IMR-90 (cell line): ENCODE measurements around the gene MORN4.

Source experiments
- BHLHE40 ChIP-seq: fragments of 150-350 bp; IDR thresholded peaks from 2 replicates; pipeline ENCODE4 v1.6.1; 2016; ENCODE audit warnings: mild to moderate bottlenecking, low read depth, low read length
- MAFK ChIP-seq: IDR thresholded peaks from 2 replicates; pipeline ENCODE4 v1.6.1; 2012; ENCODE audit warnings: low read depth, low read length, improper control_type of control experiment
- MXI1 ChIP-seq: IDR thresholded peaks from 2 replicates; pipeline ENCODE4 v1.6.1; 2012; ENCODE audit warnings: low read depth, mild to moderate bottlenecking, low read length, moderate library complexity, borderline replicate concordance
- POLR2A ChIP-seq: IDR thresholded peaks from 2 replicates; pipeline ENCODE4 v1.6.1; 2012; ENCODE audit warnings: mild to moderate bottlenecking, low read depth, low read length
- TF ChIP-seq, protein P1 (sequence below): fragments of 150-350 bp; IDR thresholded peaks from 2 replicates; pipeline ENCODE4 v1.6.1; 2016; ENCODE audit warnings: low read depth, mild to moderate bottlenecking, low read length, moderate library complexity, borderline replicate concordance
- TF ChIP-seq, protein P2 (sequence below): conservative IDR thresholded peaks from 2 replicates; pipeline ENCODE4 v1.5.1; 2012; ENCODE audit warnings: mild to moderate bottlenecking, low read depth, low read length, improper control_type of control experiment

DNA sequence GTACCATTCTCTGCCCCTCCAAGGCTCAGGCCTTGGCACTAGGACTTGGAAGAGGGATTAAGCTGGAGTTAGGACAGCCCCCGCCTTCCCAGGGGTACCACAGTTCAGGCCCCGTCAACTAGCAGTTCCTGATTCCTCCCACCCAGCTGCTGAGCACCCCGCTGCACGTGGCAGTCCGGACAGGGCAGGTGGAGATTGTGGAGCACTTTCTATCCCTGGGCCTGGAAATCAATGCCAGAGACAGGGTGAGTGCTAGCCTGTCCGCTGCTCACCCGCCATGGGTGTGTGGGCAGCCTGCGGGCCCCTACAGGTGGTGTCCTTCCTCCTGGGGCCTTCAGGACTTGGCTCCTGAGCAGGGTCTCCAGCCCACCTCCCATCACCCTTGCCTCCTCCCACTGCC lies 51.1 kb downstream of the MORN4 start:
- TF ChIP-seq, protein P1, sequence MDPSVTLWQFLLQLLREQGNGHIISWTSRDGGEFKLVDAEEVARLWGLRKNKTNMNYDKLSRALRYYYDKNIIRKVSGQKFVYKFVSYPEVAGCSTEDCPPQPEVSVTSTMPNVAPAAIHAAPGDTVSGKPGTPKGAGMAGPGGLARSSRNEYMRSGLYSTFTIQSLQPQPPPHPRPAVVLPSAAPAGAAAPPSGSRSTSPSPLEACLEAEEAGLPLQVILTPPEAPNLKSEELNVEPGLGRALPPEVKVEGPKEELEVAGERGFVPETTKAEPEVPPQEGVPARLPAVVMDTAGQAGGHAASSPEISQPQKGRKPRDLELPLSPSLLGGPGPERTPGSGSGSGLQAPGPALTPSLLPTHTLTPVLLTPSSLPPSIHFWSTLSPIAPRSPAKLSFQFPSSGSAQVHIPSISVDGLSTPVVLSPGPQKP = no peak
- TF ChIP-seq, protein P2, sequence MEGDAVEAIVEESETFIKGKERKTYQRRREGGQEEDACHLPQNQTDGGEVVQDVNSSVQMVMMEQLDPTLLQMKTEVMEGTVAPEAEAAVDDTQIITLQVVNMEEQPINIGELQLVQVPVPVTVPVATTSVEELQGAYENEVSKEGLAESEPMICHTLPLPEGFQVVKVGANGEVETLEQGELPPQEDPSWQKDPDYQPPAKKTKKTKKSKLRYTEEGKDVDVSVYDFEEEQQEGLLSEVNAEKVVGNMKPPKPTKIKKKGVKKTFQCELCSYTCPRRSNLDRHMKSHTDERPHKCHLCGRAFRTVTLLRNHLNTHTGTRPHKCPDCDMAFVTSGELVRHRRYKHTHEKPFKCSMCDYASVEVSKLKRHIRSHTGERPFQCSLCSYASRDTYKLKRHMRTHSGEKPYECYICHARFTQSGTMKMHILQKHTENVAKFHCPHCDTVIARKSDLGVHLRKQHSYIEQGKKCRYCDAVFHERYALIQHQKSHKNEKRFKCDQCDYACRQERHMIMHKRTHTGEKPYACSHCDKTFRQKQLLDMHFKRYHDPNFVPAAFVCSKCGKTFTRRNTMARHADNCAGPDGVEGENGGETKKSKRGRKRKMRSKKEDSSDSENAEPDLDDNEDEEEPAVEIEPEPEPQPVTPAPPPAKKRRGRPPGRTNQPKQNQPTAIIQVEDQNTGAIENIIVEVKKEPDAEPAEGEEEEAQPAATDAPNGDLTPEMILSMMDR = no peak
- TF ChIP-seq MAFK (no peak), BHLHE40 (no peak), MXI1 (no peak), POLR2A (no peak)
